Esophagus muscularis mucosa (tissue), 4 donors: ENCODE results near the gene ITGAL.

ENCODE experiments used
- CTCF ChIP-seq, 3 experiments: fragments of 200-600 bp in 2 of 3; fragments of 450-650 bp in 1 of 3; sonication (generic) in 2 of 3; IDR thresholded peaks; one replicate each; pipeline ENCODE4 v1.5.1; 2017 to 2019; ENCODE audit warnings: antibody characterized with exemption in 3 of 3, mild to moderate bottlenecking in 2 of 3, moderate library complexity in 1 of 3
- EP300 ChIP-seq: sonication (generic); formaldehyde crosslinking; IDR thresholded peaks from one replicate; pipeline ENCODE4 v1.6.1; 2017; ENCODE audit warnings: antibody characterized with exemption
- POLR2A ChIP-seq: fragments of 450-650 bp; IDR thresholded peaks from one replicate; pipeline ENCODE4 v1.6.1; 2017; ENCODE audit warnings: antibody characterized with exemption, moderate library complexity, mild to moderate bottlenecking, low read depth
- POLR2AphosphoS5 ChIP-seq, 2 donors: sonication (generic); formaldehyde crosslinking; IDR thresholded peaks; one replicate each; pipeline ENCODE4 v1.6.1; 2017; ENCODE audit warnings: antibody characterized with exemption in 2 of 2

DNA sequence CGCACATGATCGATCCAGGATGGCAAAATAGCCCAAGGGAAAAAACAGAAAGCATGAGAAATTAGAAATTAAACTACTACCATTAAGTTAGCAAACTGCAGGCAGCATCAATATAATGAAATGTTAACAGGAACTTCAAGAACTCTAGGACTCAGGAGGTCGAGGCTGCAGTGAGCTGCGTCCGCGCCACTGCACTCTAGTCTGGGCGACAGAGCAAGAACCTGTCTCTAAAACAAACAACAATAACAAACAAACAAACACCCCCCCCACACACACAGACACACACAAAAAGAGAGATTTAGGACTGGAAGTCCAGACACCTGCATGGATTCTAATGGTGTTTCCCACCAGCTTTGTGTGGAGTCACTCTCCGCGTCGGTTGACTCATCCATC lies 26.3 kb upstream of the ITGAL start:
- TF ChIP-seq CTCF (IDR thresholded peaks at IDR 0.05), result no peak
- no peak for TF ChIP-seq EP300
- no peak for TF ChIP-seq POLR2A
- no peak for TF ChIP-seq POLR2AphosphoS5 (IDR thresholded peaks at IDR 0.05)
